Stimulated activated CD8-positive, alpha-beta memory T cell treated with anti-CD3 and anti-CD28 coated beads, Interleukin-4, amount 100 ng/mL, for 4 hours (primary cell): ENCODE measurements around the gene ITM2A.

Experiments used
- DNase-seq, 2 donors: peaks; one replicate each; pipeline ENCODE4 v3.0.0-alpha.2; 2020; ENCODE audit warnings: low read depth in 2 of 2, low spot score in 1 of 2

Gene ITM2A

GRCh38 chrX:79325263-79325958, 41.7 kb downstream of the ITM2A start:
- DNase-seq, result no peak
